ENCODE results near the gene AEBP2.

GRCh38 chr12:19539836-19540235 is 100.5 kb downstream of the AEBP2 start:
- no peak for TF ChIP-seq CTCF (IDR thresholded peaks at IDR 0.05)
- no peak for TF ChIP-seq POLR2A (IDR thresholded peaks at IDR 0.05)
